PC-3 (cell line): ENCODE measurements around the gene FAM89B.

ENCODE experiments used
- EZH2 ChIP-seq: fragments of 300-600 bp; sonication (generic); IDR thresholded peaks from one replicate; pipeline ENCODE4 v1.6.1; 2017; ENCODE audit warnings: antibody characterized with exemption, mild to moderate bottlenecking, low read length; ENCODE audit not compliant: unreplicated experiment
- EZH2phosphoT487 ChIP-seq: fragments of 300-600 bp; sonication (generic); IDR thresholded peaks from 2 replicates; pipeline ENCODE4 v1.6.1; 2018; ENCODE audit warnings: mild to moderate bottlenecking, antibody characterized with exemption, low read length, borderline replicate concordance
- TF ChIP-seq, protein P1 (sequence below): fragments of 300-600 bp; sonication (generic); conservative IDR thresholded peaks from 2 replicates; pipeline ENCODE4 v1.5.1; 2017; ENCODE audit warnings: antibody characterized with exemption, low read depth, mild to moderate bottlenecking, low read length

GRCh38 chr11:65559535-65559934 lies 12.8 kb upstream of the FAM89B start:
- TF ChIP-seq EZH2phosphoT487: no peak
- no peak for TF ChIP-seq EZH2
- TF ChIP-seq, protein P1, sequence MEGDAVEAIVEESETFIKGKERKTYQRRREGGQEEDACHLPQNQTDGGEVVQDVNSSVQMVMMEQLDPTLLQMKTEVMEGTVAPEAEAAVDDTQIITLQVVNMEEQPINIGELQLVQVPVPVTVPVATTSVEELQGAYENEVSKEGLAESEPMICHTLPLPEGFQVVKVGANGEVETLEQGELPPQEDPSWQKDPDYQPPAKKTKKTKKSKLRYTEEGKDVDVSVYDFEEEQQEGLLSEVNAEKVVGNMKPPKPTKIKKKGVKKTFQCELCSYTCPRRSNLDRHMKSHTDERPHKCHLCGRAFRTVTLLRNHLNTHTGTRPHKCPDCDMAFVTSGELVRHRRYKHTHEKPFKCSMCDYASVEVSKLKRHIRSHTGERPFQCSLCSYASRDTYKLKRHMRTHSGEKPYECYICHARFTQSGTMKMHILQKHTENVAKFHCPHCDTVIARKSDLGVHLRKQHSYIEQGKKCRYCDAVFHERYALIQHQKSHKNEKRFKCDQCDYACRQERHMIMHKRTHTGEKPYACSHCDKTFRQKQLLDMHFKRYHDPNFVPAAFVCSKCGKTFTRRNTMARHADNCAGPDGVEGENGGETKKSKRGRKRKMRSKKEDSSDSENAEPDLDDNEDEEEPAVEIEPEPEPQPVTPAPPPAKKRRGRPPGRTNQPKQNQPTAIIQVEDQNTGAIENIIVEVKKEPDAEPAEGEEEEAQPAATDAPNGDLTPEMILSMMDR: no peak
